Immature natural killer cell (primary cell): ENCODE data around the gene CHIC2. TPM values are rescaled to one million over a fixed set of nuclear protein-coding genes. Genes with fewer than 3 reads are reported as not detected.
A peak's percentile ranks its signal among the peaks of the same experiment; 100 is the strongest.

ENCODE experiments used
- DNase-seq, 3 donors: peaks; one replicate each; pipeline ENCODE4 v3.0.0; 2022; ENCODE audit warnings: mixed read lengths in 1 of 3
- H3K27ac Mint-ChIP-seq, 6 donors: one replicate each; pipeline ENCODE4 v1.8.0; 2020; ENCODE audit warnings: mixed read lengths in 6 of 6, mild to moderate bottlenecking in 5 of 6, inconsistent platforms in 4 of 6, moderate library complexity in 3 of 6
- H3K27me3 Mint-ChIP-seq, 3 donors: one replicate each; pipeline ENCODE4 v1.8.0; 2020 to 2021; ENCODE audit warnings: low read depth in 3 of 3, mild to moderate bottlenecking in 3 of 3, mixed read lengths in 3 of 3, moderate library complexity in 3 of 3, inconsistent platforms in 1 of 3
- H3K36me3 Mint-ChIP-seq, 3 donors: one replicate each; pipeline ENCODE4 v1.8.0; 2020; ENCODE audit warnings: mixed read lengths in 3 of 3, inconsistent platforms in 2 of 3, mild to moderate bottlenecking in 2 of 3
- H3K4me1 Mint-ChIP-seq, 2 donors: one replicate each; pipeline ENCODE4 v1.8.0; 2020; ENCODE audit warnings: inconsistent platforms in 2 of 2, mild to moderate bottlenecking in 2 of 2, mixed read lengths in 2 of 2, moderate library complexity in 1 of 2
- H3K4me3 Mint-ChIP-seq, 5 donors: one replicate each; pipeline ENCODE4 v1.8.0; 2020; ENCODE audit warnings: mild to moderate bottlenecking in 5 of 5, mixed read lengths in 5 of 5, inconsistent platforms in 3 of 5, moderate library complexity in 3 of 5
- H3K9me3 Mint-ChIP-seq, 6 donors: one replicate each; pipeline ENCODE4 v1.8.0; 2020; ENCODE audit warnings: mild to moderate bottlenecking in 6 of 6, mixed read lengths in 6 of 6, inconsistent platforms in 4 of 6, moderate library complexity in 3 of 6
- polyA plus RNA-seq, 3 donors: library from polyadenylated mRNA; unstranded; fragments of 300-500 nt; fragmentation: Illumina TruSeq; gene quantifications; one replicate each; pipeline ENCODE4 v1.2.3, GENCODE V29; 2021

Gene CHIC2
- polyA plus RNA-seq, 3 donors from 2014 or later: 77.8 to 97.0 (median 88.5) TPM

DNA sequence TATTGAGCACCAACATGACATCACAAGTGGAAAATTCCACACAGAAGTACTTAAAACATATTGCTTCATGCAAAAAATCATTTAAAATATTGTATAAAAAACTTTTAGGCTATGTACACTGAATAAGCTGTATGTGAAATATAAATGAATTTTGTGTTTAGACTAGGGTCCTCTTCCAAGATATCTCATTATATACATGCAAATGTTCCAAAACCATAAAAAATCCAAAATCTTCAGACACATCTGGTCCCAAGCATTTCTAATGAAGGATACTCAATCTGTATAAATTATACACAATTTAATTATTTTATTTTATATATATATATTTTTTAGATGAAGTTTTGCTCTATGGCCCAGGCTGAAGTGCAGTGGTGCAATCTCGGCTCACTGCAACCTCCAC, 25.5 kb upstream of the CHIC2 start:
- Mint-ChIP-seq H3K27ac (no peak overlapping the region), H3K9me3 (peaks cover 0 to 2% (median 0%) of the 10 kb centered on the region in 6 donors), H3K36me3 (no peaks in the 10 kb centered on the region), H3K4me1 (peaks cover 16 to 35% of the 10 kb centered on the region in 2 donors), H3K4me3 (no peak overlapping the region), H3K27me3 (peaks cover 17 to 30% (median 22%) of the 10 kb centered on the region in 3 donors)
- DNase-seq: no peak

DNA sequence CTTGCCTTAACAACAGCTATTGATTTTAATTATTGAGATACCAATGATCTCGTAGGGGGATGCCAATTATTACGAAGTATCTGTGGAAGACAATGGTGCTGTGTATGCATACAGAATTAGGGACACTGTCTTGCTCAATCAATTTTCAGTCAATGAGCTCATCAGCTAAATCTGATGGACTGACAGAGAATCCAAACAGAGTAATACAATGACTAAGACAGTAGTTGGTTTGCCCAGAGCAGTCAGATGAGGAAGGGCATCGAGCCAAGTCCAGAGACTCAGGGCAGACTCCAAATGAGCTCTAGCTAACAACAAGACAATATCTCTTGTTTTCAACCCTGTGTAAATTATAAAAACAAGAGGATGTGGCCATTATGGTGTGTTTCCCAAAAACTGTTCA, 20.9 kb upstream of the CHIC2 start:
- no peak overlapping the region for H3K27ac Mint-ChIP-seq
- H3K27me3 Mint-ChIP-seq: peaks cover 0 to 5% (median 3%) of the 10 kb centered on the region in 3 donors
- no peaks in the 10 kb centered on the region for H3K4me1 Mint-ChIP-seq
- H3K36me3 Mint-ChIP-seq: no peaks in the 10 kb centered on the region
- no peak overlapping the region for H3K4me3 Mint-ChIP-seq
- H3K9me3 Mint-ChIP-seq: no peaks in the 10 kb centered on the region
- DNase-seq: no peak

DNA sequence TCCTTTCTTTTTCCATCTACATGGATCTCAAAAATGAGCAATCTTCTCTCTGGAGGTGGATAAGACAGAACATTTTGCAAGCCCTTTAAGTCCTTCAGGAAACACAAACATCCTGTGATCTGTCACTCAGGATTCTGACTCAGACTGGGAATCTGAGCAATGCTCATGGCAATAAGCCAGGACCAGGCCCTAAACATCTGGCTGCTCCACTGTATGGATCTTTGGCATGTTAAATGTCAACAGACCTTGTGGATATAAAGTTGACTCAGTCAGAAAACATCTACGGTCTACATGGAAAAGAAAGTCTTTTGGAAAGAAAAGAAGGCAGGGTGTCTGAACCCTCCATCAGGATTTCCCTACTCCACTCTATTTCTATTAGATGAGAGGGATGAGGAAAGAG, 17.8 kb upstream of the CHIC2 start:
- H3K27ac Mint-ChIP-seq: no peak overlapping the region
- no peaks in the 10 kb centered on the region for H3K36me3 Mint-ChIP-seq
- H3K4me1 Mint-ChIP-seq: no peaks in the 10 kb centered on the region
- no peak for DNase-seq
- no peak overlapping the region for H3K4me3 Mint-ChIP-seq
- H3K9me3 Mint-ChIP-seq: no peaks in the 10 kb centered on the region
- H3K27me3 Mint-ChIP-seq: peaks cover 3 to 7% (median 6%) of the 10 kb centered on the region in 3 donors

DNA sequence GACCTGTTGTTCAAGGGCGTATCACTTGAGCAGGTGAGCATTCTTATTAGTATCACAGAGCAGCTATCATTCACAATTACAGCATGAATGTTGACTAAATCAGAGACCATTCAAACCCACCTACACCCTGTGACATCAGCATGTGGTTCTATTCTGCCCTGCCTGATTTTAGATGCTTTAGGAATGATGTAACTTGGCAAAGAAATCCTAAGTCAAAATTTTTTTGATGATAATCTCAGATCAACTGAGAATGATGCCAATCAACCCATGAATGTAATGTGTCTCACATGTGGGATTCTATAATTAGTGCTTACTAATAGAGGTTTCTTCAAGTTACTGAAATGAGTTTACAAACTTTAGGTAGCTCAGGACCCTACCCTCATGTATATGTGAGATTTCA, 13.4 kb upstream of the CHIC2 start:
- DNase-seq: no peak
- H3K36me3 Mint-ChIP-seq: no peaks in the 10 kb centered on the region
- peaks cover 3 to 12% (median 5%) of the 10 kb centered on the region in 3 donors for H3K27me3 Mint-ChIP-seq

DNA sequence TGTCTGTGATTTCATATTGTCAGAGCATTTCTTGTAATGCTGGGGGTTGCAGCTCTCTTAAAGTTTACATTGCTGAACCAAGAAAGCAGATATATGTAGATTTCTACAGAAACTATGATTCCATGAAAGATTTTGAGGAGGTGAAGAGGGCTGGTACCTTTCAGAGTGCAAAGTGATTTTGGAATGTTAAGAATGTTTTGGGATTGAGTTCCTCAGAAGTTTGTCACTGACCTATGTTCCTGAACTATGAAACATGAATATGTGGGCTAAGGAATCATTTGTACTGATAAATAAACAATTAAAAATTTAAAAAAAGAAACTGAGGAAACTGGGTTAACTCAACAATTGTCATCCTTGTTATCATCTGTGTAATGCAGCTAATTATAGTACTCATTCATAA, 12.3 kb upstream of the CHIC2 start:
- Mint-ChIP-seq H3K27ac (no peak overlapping the region), H3K36me3 (no peaks in the 10 kb centered on the region), H3K4me1 (no peaks in the 10 kb centered on the region), H3K4me3 (no peak overlapping the region), H3K9me3 (peaks cover 0 to 1% (median 0%) of the 10 kb centered on the region in 6 donors), H3K27me3 (peaks cover 3 to 15% (median 5%) of the 10 kb centered on the region in 3 donors)
- no peak for DNase-seq

More for the DNA sequence above, 13.4 kb upstream of the CHIC2 start:
- Mint-ChIP-seq H3K9me3 (peaks cover 0 to 1% (median 0%) of the 10 kb centered on the region in 6 donors), H3K4me3 (no peak overlapping the region), H3K4me1 (no peaks in the 10 kb centered on the region), H3K27ac (no peak overlapping the region)

DNA sequence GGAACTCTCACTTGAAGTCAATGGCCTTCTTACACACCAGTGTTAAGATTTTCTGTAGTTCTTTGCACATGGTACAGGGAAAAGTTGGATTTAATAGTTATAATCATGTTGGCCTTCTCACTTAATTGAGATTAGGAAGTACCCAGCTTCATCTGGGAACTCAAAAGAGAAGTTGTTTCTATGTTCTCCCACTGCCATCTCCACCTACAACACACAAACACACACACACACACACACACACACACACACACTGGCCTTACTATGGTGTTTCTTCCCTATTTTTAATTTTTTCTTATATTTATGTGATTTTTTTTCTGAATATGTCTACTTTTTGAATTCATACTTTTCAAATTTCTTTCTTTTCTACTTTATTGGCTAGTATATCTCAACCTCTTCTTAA, 10.0 kb upstream of the CHIC2 start:
- no peaks in the 10 kb centered on the region for H3K4me1 Mint-ChIP-seq
- no peak for DNase-seq
- no peaks in the 10 kb centered on the region for H3K36me3 Mint-ChIP-seq
- peaks cover 3 to 17% (median 5%) of the 10 kb centered on the region in 3 donors for H3K27me3 Mint-ChIP-seq
- H3K27ac Mint-ChIP-seq: no peak overlapping the region
- peaks cover 0 to 1% (median 0%) of the 10 kb centered on the region in 6 donors for H3K9me3 Mint-ChIP-seq
- no peak overlapping the region for H3K4me3 Mint-ChIP-seq

DNA sequence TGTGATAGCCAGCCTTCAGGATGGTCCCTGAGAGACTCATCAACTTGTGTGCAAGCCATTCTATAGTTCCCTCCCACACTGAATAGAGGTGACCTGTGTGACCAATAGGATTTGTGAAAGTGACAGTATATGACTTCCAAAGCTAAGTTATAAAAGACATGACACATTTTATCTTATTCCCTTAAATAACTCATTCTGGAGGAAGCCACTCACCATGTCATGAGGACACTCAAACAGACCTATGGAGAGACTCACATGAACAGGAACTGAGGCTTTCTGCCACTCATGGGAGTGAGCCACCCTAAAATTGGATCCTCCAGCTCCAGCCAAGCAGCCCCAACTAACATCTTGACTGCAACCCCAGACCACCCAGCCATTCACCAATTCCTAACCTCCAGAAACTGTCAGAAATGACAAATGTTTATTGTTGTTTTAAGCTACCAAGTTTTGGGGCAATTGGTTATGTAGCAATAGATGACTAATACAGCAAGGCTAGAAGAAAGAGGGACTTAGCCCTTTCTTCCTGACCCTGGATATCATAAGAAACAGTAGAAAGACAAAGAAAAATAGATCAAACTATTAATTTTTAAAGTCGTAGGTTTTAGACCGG, 9.0 kb upstream of the CHIC2 start:
- Mint-ChIP-seq H3K27me3 (peaks cover 3 to 14% (median 4%) of the 10 kb centered on the region in 3 donors), H3K4me1 (no peaks in the 10 kb centered on the region), H3K27ac (no peak overlapping the region), H3K9me3 (peaks cover 0 to 1% (median 0%) of the 10 kb centered on the region in 6 donors), H3K4me3 (no peak overlapping the region), H3K36me3 (no peaks in the 10 kb centered on the region)
- no peak for DNase-seq

DNA sequence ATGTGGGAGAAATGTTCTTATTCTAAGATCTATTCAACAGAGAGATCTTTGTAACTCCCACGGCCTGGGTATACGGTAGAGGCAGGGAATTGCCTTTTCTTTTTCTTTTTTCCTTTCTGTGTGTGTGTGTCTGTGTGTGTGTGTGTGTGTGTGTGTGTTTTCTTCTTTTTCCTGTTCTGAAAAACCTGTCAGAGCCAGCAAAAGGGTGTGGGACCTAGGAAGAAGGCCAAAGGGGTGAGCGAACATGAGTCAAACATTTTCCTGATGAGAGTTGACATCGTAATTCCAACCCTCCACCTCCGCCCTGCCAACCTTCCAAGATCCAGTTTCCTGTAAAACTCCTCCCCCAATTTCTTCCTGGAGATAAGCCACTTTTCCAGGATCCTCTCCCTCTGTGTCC, 2.8 kb upstream of the CHIC2 start:
- Mint-ChIP-seq H3K4me3 (no peak overlapping the region), H3K27me3 (peaks cover 20 to 23% (median 20%) of the 10 kb centered on the region in 3 donors), H3K9me3 (no peaks in the 10 kb centered on the region), H3K36me3 (no peaks in the 10 kb centered on the region), H3K4me1 (peaks cover 22 to 31% of the 10 kb centered on the region in 2 donors), H3K27ac (peak overlapping the region in 2 of 6 donors; percentile 17 to 27)
- no peak for DNase-seq

DNA sequence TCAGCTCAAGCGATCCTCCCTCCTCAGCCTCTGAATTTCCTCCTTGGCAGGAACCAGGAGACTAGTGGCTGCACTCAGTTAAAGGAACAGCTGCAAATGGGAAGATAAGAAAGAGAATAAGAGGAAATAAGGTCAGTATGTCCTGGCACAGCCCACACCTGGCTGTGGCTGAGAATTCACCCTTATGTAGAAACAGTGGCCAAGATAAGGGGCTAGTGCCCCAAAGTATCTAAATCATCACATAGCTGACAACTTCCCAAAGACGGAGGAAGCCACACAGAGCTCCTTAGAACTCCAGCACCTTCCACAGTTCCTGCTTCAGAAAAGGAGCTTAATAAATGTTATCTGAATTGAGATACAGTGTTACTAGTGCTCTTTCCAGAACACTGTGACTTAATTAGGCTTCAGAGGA, 2.3 kb upstream of the CHIC2 start:
- H3K9me3 Mint-ChIP-seq: no peaks in the 10 kb centered on the region
- no peak for DNase-seq
- peaks cover 26 to 35% of the 10 kb centered on the region in 2 donors for H3K4me1 Mint-ChIP-seq
- peak overlapping the region in 1 of 5 donors; percentile 21 for H3K4me3 Mint-ChIP-seq
- H3K36me3 Mint-ChIP-seq: no peaks in the 10 kb centered on the region
- peaks cover 20 to 23% (median 20%) of the 10 kb centered on the region in 3 donors for H3K27me3 Mint-ChIP-seq
- H3K27ac Mint-ChIP-seq: peak overlapping the region in 2 of 6 donors; percentile 52 to 66

DNA sequence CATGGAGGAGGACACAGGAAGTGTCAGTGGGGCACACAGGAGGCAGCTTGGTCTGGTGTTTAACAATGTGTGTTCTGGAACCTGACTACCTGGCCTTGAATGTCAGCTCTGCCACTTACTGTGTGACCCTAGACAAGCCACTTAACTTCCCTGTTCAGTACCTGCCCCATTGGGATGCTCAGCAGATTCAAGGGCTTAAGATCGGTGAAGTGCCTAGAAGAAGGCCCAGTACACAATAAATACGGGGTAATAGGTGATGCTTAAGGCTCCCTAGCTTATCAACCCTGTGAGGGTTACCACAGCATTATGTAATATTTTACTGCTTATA, 1.6 kb upstream of the CHIC2 start:
- DNase-seq: no peak
- peak overlapping the region in 4 of 5 donors; percentile 72 to 90 (median 80) for H3K4me3 Mint-ChIP-seq
- H3K4me1 Mint-ChIP-seq: peaks cover 33 to 42% of the 10 kb centered on the region in 2 donors
- peaks cover 20 to 23% (median 20%) of the 10 kb centered on the region in 3 donors for H3K27me3 Mint-ChIP-seq
- H3K9me3 Mint-ChIP-seq: no peaks in the 10 kb centered on the region
- no peaks in the 10 kb centered on the region for H3K36me3 Mint-ChIP-seq
- peak overlapping the region; percentile 87 to 97 (median 91) for H3K27ac Mint-ChIP-seq

DNA sequence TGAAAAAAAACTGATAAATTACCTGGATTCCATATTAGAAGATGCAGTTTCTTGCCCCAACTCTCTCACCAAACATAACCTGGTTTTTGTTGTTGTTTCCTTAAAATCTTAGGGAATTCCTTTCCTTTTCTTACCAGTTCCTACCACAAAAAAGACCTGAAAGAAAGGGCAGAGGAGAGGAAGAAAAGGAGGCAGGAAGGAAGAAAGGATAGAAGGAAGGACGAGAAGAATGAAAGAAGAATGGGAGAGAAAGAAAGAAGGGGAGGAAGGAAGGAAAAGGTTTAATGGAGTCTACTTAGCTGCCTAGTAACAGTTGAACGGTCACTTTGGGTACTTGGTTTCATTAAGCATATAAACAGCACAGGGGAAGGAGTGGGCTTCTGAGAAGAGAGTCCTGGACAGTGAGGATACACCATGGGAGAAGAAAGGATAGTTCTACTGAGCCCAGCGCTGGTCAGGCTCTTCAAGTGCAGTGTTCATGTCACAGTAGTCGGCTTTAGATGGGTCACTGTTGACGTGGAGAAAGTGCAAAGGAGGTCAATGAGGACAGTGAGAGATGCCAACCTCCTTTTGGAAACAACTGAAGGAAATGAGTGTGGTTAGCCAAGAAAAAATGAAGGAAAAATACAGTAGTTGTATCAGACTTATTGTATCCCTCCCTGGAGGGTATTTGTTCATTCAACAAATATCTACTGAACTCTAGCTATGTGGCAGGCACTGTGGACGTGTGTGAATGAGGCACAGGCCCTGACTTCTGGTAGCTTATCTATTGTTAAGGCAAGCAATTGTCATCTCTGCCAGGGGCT, 1.1 kb upstream of the CHIC2 start:
- Mint-ChIP-seq H3K4me1 (peaks cover 38 to 48% of the 10 kb centered on the region in 2 donors), H3K4me3 (peak overlapping the region; percentile 72 to 90 (median 83))
- no peak for DNase-seq

DNA sequence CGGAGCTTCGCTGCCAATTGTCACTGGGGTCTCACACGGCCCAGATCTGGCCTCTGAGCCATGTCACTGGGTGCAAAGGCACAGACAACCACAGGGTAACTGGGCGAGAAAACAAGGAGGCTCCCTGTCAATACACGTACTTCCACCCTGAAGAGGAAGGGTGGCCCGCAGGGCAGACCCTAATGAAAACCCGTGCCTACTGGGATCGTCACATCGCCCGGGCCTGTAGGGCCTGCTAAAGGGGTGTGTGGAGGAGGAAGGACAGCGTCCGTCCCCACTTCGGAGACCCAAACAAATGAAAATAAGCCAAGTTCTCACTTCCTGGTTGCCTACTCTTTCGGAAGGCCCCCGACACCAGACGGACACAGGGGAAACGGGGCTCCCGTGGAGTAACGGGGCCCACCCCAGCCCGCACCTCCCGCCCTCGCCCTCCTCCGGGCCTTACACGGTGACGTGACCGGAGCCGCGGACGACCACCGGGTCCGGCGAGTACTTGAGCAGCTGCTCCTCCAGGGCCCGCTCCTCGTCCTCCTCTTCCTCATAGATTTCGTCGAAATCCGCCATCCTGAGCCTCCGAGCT, 578 bp downstream of the CHIC2 start:
- Mint-ChIP-seq H3K27me3 (peaks cover 18 to 23% (median 20%) of the 10 kb centered on the region in 3 donors), H3K27ac (peak overlapping the region; percentile 97 to 100 (median 100)), H3K9me3 (no peaks in the 10 kb centered on the region), H3K36me3 (no peaks in the 10 kb centered on the region), H3K4me3 (peak overlapping the region; percentile 96 to 99 (median 98)), H3K4me1 (peaks cover 49 to 64% of the 10 kb centered on the region in 2 donors)
- peak; percentile 73 to 78 (median 74) for DNase-seq

More for the DNA sequence above, 1.1 kb upstream of the CHIC2 start:
- H3K36me3 Mint-ChIP-seq: no peaks in the 10 kb centered on the region
- H3K27me3 Mint-ChIP-seq: peaks cover 20 to 23% (median 20%) of the 10 kb centered on the region in 3 donors
- peak overlapping the region; percentile 87 to 97 (median 91) for H3K27ac Mint-ChIP-seq
- H3K9me3 Mint-ChIP-seq: no peaks in the 10 kb centered on the region

DNA sequence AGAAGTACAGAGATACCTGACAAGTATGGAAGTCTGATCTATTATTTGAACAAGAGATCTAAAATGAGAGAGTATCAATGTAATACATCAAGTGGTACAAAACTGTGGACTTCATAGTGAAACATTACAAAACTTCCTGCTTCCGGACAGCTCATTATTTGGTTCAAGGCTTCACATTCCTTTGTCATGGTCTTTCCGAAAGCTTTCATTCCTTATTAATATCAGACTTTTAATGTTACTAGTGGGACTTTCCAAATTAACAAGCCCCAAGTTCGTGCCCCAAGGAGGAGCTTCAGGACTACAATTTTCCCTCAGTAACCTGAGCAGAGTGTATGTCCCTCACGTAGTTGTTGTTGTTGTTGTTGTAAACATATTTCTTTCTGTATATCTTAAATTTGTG, 1.2 kb downstream of the CHIC2 start:
- no peaks in the 10 kb centered on the region for H3K9me3 Mint-ChIP-seq
- H3K27me3 Mint-ChIP-seq: peaks cover 18 to 24% (median 20%) of the 10 kb centered on the region in 3 donors
- H3K36me3 Mint-ChIP-seq: no peaks in the 10 kb centered on the region
- peak overlapping the region; percentile 97 to 100 (median 100) for H3K27ac Mint-ChIP-seq
- peak overlapping the region; percentile 96 to 99 (median 98) for H3K4me3 Mint-ChIP-seq
- peaks cover 53 to 70% of the 10 kb centered on the region in 2 donors for H3K4me1 Mint-ChIP-seq
- peak in 2 of 3 donors; percentile 18 to 24 for DNase-seq

DNA sequence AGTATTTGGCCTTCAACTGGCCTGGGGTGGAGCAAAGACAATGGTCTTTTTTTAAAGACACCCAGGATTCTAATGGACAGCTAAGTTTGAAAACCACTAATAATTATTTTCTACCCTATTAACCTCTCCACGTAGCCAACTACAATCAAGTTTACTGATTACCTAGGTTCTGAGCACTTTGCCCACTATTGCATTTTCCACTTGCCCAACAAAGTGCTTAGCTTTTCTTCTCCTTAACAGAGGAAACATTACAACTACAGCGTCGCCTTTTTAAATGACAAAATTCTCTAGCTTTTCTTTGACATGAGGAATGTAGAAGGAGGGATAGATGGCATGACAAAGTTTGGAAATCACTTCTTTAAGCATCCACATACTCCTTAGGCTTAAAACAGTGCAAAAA, 2.0 kb downstream of the CHIC2 start:
- peak overlapping the region; percentile 96 to 99 (median 98) for H3K4me3 Mint-ChIP-seq
- no peaks in the 10 kb centered on the region for H3K9me3 Mint-ChIP-seq
- H3K27me3 Mint-ChIP-seq: peaks cover 18 to 25% (median 20%) of the 10 kb centered on the region in 3 donors
- no peaks in the 10 kb centered on the region for H3K36me3 Mint-ChIP-seq
- peaks cover 61 to 79% of the 10 kb centered on the region in 2 donors for H3K4me1 Mint-ChIP-seq
- H3K27ac Mint-ChIP-seq: peak overlapping the region; percentile 97 to 100 (median 100)
- no peak for DNase-seq
